ENCODE measurements around the gene LIAS.

DNA sequence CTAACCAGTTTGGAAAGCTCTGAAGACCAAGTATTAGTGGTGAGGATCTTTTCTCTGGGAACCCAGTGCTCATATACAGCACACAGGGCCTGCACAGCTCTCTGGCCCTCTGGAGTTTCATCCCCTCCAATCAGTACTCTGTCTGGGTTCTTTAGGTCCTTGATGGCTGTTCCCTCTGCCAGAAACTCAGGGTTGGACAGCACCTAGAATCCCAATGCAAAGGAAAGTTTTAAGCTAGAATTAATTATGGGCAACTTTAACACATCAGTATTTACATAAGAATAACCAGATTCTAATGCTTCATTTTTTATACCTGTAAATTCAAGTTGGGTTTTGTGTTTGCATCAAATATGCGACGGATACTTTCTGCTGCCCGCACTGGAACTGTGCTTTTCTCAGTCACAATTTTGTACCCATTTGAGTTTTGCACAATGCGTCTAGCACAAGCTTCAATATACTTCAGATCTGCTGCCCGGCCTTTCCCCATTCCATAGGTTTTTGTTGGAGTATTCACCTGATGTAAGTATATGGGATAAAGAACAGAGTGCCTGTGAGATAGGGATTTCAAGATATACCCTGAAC is 51.6 kb downstream of the LIAS start:
- TF ChIP-seq NFYB (CRISPR knock-in tag; IDR thresholded peaks at IDR 0.05): no peak
- no peak for TF ChIP-seq ZFP90 (CRISPR knock-in tag; IDR thresholded peaks at IDR 0.05; ENCODE audit: borderline replicate concordance)
- TF ChIP-seq, protein P1, sequence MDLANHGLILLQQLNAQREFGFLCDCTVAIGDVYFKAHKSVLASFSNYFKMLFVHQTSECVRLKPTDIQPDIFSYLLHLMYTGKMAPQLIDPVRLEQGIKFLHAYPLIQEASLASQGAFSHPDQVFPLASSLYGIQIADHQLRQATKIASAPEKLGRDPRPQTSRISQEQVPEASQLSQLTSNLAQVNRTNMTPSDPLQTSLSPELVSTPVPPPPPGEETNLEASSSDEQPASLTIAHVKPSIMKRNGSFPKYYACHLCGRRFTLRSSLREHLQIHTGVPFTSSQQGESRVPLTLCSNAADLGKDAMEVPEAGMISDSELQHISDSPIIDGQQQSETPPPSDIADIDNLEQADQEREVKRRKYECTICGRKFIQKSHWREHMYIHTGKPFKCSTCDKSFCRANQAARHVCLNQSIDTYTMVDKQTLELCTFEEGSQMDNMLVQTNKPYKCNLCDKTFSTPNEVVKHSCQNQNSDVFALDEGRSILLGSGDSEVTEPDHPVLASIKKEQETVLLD (CRISPR knock-in tag; IDR thresholded peaks at IDR 0.05; ENCODE audit: low read depth): no peak
- no peak for TF ChIP-seq EP300 (IDR thresholded peaks at IDR 0.05; ENCODE audit: low read depth in 2 of 2, low read length in 2 of 2)
- TF ChIP-seq EP300 (CRISPR knock-in tag; IDR thresholded peaks at IDR 0.05; ENCODE audit: borderline replicate concordance): no peak
- TF ChIP-seq ZNF205 (CRISPR knock-in tag; IDR thresholded peaks at IDR 0.05): no peak
- TF ChIP-seq ZNF460 (CRISPR knock-in tag; IDR thresholded peaks at IDR 0.05; ENCODE audit: borderline replicate concordance): no peak
- no peak for TF ChIP-seq ZNF124 (CRISPR knock-in tag; IDR thresholded peaks at IDR 0.05)
- TF ChIP-seq PAX8 (CRISPR knock-in tag; IDR thresholded peaks at IDR 0.05; ENCODE audit: borderline replicate concordance): no peak
- TF ChIP-seq, protein P2, sequence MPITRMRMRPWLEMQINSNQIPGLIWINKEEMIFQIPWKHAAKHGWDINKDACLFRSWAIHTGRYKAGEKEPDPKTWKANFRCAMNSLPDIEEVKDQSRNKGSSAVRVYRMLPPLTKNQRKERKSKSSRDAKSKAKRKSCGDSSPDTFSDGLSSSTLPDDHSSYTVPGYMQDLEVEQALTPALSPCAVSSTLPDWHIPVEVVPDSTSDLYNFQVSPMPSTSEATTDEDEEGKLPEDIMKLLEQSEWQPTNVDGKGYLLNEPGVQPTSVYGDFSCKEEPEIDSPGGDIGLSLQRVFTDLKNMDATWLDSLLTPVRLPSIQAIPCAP (CRISPR knock-in tag; IDR thresholded peaks at IDR 0.05; ENCODE audit: low read depth): no peak
- TF ChIP-seq, protein P3, sequence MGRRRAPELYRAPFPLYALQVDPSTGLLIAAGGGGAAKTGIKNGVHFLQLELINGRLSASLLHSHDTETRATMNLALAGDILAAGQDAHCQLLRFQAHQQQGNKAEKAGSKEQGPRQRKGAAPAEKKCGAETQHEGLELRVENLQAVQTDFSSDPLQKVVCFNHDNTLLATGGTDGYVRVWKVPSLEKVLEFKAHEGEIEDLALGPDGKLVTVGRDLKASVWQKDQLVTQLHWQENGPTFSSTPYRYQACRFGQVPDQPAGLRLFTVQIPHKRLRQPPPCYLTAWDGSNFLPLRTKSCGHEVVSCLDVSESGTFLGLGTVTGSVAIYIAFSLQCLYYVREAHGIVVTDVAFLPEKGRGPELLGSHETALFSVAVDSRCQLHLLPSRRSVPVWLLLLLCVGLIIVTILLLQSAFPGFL (CRISPR knock-in tag; IDR thresholded peaks at IDR 0.05): no peak
- TF ChIP-seq, protein P4, sequence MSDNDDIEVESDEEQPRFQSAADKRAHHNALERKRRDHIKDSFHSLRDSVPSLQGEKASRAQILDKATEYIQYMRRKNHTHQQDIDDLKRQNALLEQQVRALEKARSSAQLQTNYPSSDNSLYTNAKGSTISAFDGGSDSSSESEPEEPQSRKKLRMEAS (IDR thresholded peaks at IDR 0.05): no peak
- no peak for TF ChIP-seq ZNF235 (CRISPR knock-in tag; IDR thresholded peaks at IDR 0.05; ENCODE audit: borderline replicate concordance)

Data from HepG2 (cell line).